OCI-LY7 (cell line): Measurements from ENCODE around the gene PXN. TPM values are rescaled to one million over a fixed set of nuclear protein-coding genes. Genes with fewer than 3 reads are reported as not detected.
"Not testable (repeated sequence)": the region's sequence is repeated elsewhere in the genome, so short reads cannot be mapped to it uniquely, and the experiment has no call there.

Source experiments
- BruUV-seq: library from RNA; stranded (reverse); fragments of 400-500 nt; replicated peaks from 2 replicates; lab custom pipeline; 2021; lab: Mats Ljungman, UMichigan
- CTCF ChIA-PET: fragments of 300-600 bp; sonication (Branson Sonifier 250); formaldehyde crosslinking; loops from one replicate; lab custom pipeline; 2022; ENCODE audit warnings: antibody characterized with exemption; ENCODE audit not compliant: unreplicated experiment; lab: Charles Lee
- POLR2A ChIA-PET: fragments of 300-600 bp; sonication (Branson Sonifier 250); formaldehyde crosslinking; loops from one replicate; lab custom pipeline; 2022; ENCODE audit warnings: antibody characterized with exemption; lab: Charles Lee
- DNase-seq: peaks from one replicate; pipeline ENCODE4 v3.0.0-alpha.2; 2015; ENCODE audit warnings: low spot score
- H2AFZ ChIP-seq: fragments of 200-600 bp; sonication (generic), shearing (Covaris generic); 2 replicates; pipeline ENCODE4 v1.6.1; 2014; ENCODE audit warnings: mild to moderate bottlenecking, antibody characterized with exemption, low read length, moderate library complexity
- H3K27ac ChIP-seq: fragments of 200-600 bp; sonication (generic); 2 replicates; pipeline ENCODE4 v1.5.1; 2014; ENCODE audit warnings: mixed run types, low read depth, mild to moderate bottlenecking, moderate library complexity, low read length, inconsistent platforms; ENCODE audit not compliant: poor library complexity, severe bottlenecking
- H3K36me3 ChIP-seq: fragments of 200-600 bp; sonication (generic); 2 replicates; pipeline ENCODE4 v1.6.1; 2014; ENCODE audit warnings: mild to moderate bottlenecking, antibody characterized with exemption, low read length, moderate library complexity, mixed read lengths; ENCODE audit not compliant: insufficient read depth
- H3K4me1 ChIP-seq: fragments of 200-600 bp; sonication (generic); 2 replicates; pipeline ENCODE4 v1.5.1; 2014; ENCODE audit warnings: mild to moderate bottlenecking, low read length; ENCODE audit not compliant: insufficient read depth, poor library complexity, severe bottlenecking
- H3K4me2 ChIP-seq: fragments of 200-600 bp; sonication (generic); 2 replicates; pipeline ENCODE4 v1.6.1; 2014; ENCODE audit warnings: mild to moderate bottlenecking, low read length
- H3K4me3 ChIP-seq: fragments of 200-600 bp; sonication (generic); 2 replicates; pipeline ENCODE4 v1.5.1; 2014; ENCODE audit warnings: mild to moderate bottlenecking, low read depth, low read length; ENCODE audit not compliant: poor library complexity, severe bottlenecking
- H3K79me2 ChIP-seq: fragments of 200-600 bp; sonication (generic); 2 replicates; pipeline ENCODE4 v1.6.1; 2016; ENCODE audit warnings: low read depth, mild to moderate bottlenecking, low read length, moderate library complexity, mixed read lengths; ENCODE audit not compliant: insufficient read depth
- H3K9me2 ChIP-seq: fragments of 200-600 bp; sonication (generic); 2 replicates; pipeline ENCODE4 v1.6.1; 2016; ENCODE audit warnings: mild to moderate bottlenecking, low read length, mixed read lengths; ENCODE audit not compliant: insufficient read depth
- H3K9me3 ChIP-seq: fragments of 200-600 bp; sonication (generic); 2 replicates; pipeline ENCODE4 v1.6.1; 2014; ENCODE audit warnings: mild to moderate bottlenecking, mixed run types, low read length, mixed read lengths
- H4K20me1 ChIP-seq: fragments of 200-600 bp; sonication (generic); 2 replicates; pipeline ENCODE4 v1.6.1; 2014; ENCODE audit warnings: mild to moderate bottlenecking, antibody characterized with exemption, low read length, moderate library complexity, mixed read lengths; ENCODE audit not compliant: insufficient read depth
- CTCF ChIP-seq: fragments of 200-600 bp; sonication (generic); conservative IDR thresholded peaks from 2 replicates; pipeline ENCODE4 v1.5.1; 2014; ENCODE audit warnings: mild to moderate bottlenecking, antibody characterized with exemption, low read length, moderate library complexity, mixed read lengths
- EZH2phosphoT487 ChIP-seq: fragments of 200-600 bp; sonication (generic); IDR thresholded peaks from 2 replicates; pipeline ENCODE4 v1.6.1; 2018; ENCODE audit warnings: low read depth, borderline replicate concordance, mild to moderate bottlenecking, mixed run types, antibody characterized with exemption, low read length, moderate library complexity, mixed read lengths
- intact Hi-C: fragments of 100-400 bp; cut with micrococcal nuclease; formaldehyde crosslinking; loops from one replicate; pipeline ENCODE4 v1.10.0; 2022; ENCODE audit not compliant: unreplicated experiment
- total RNA-seq, 2 experiments: library from RNA; depleted of rRNA in 1 of 2; stranded (reverse); fragments of >200 nt in 1 of 2; shearing (Covaris generic) in 1 of 2; gene quantifications; 2 replicates each; pipeline ENCODE4 v1.2.3, GENCODE V29; 2014 to 2022

The PXN gene
- total RNA-seq, 2 experiments from 2014 or later, result 8.6 to 22.9 TPM

- Histone ChIP-seq H3K27ac (no peak overlapping the region), H3K9me3 (no peaks in the 10 kb centered on the region), H2AFZ (no peak overlapping the region), H3K9me2 (no peaks in the 10 kb centered on the region), H4K20me1 (no peaks in the 10 kb centered on the region), H3K4me1 (peaks cover 8% of the 10 kb centered on the region), H3K79me2 (no peaks in the 10 kb centered on the region), H3K4me3 (no peak overlapping the region), H3K36me3 (no peaks in the 10 kb centered on the region), H3K4me2 (no peak overlapping the region)
- TF ChIP-seq CTCF (no peak), EZH2phosphoT487 (no peak)
- ChIA-PET CTCF (interaction anchor here (0.6 kb wide), 1 partner anchor 85 kb away, joined by 4 read pairs; no protein-coding TSS in a partner anchor), POLR2A (interaction anchor here (0.5 to 0.6 kb wide), 2 partner anchors 8 to 11 kb away, joined by 3 read pairs; no protein-coding TSS in a partner anchor)
- no peak for DNase-seq
- intact Hi-C loops, result no loop called here
- BruUV-seq, result no TSS peak
Observed at GRCh38 chr12:120252071-120252906, 13.2 kb downstream of the PXN start.

GRCh38 chr12:120251364-120252070 lies 14.0 kb downstream of the PXN start:
- H4K20me1 ChIP-seq, DNase-seq, H3K4me2 ChIP-seq, H2AFZ ChIP-seq, intact Hi-C loops, H3K27ac ChIP-seq, H3K4me3 ChIP-seq, BruUV-seq, H3K9me3 ChIP-seq, H3K79me2 ChIP-seq, H3K36me3 ChIP-seq, H3K9me2 ChIP-seq, H3K4me1 ChIP-seq: not testable (repeated sequence)
- POLR2A ChIA-PET, result interaction anchor here (0.5 kb wide), 1 partner anchor 9 kb away, joined by 3 read pairs; no protein-coding TSS in a partner anchor
- CTCF ChIA-PET, result interaction anchor here (0.6 kb wide), 1 partner anchor 84 kb away, joined by 4 read pairs; no protein-coding TSS in a partner anchor

GRCh38 chr12:120249875-120250795 lies 15.4 kb downstream of the PXN start:
- H3K9me3 ChIP-seq, result no peaks in the 10 kb centered on the region
- no peak overlapping the region for H3K4me3 ChIP-seq
- H4K20me1 ChIP-seq, result no peaks in the 10 kb centered on the region
- H3K36me3 ChIP-seq, result no peaks in the 10 kb centered on the region
- H3K27ac ChIP-seq, result no peak overlapping the region
- no TSS peak for BruUV-seq
- ChIA-PET CTCF (no interaction called here), POLR2A (interaction anchor here (0.5 to 1.1 kb wide), 4 partner anchors 10 to 242 kb away, joined by 3 to 8 read pairs (median 4); no protein-coding TSS in a partner anchor)
- intact Hi-C loops, result no loop called here
- H3K4me2 ChIP-seq, result no peak overlapping the region
- TF ChIP-seq EZH2phosphoT487, result no peak
- no peak for TF ChIP-seq CTCF
- no peak overlapping the region for H2AFZ ChIP-seq
- no peaks in the 10 kb centered on the region for H3K9me2 ChIP-seq
- DNase-seq, result no peak
- H3K4me1 ChIP-seq, result peaks cover 8% of the 10 kb centered on the region
- no peaks in the 10 kb centered on the region for H3K79me2 ChIP-seq
